Non-pigmented ciliary epithelial cell (primary cell): ENCODE results near the gene NPC1L1.
"Not testable (repeated sequence)": the region's sequence is repeated elsewhere in the genome, so short reads cannot be mapped to it uniquely, and the experiment has no call there.

ENCODE experiments used
- DNase-seq: peaks from one replicate; pipeline ENCODE4 v3.0.0-alpha.2; 2010; ENCODE audit warnings: low read depth

Gene NPC1L1

GRCh38 chr7:44535348-44536064 is 5.6 kb downstream of the NPC1L1 start:
- no peak for DNase-seq

- no peak for DNase-seq
These were observed 6.6 kb downstream of the NPC1L1 start for GRCh38 chr7:44534501-44534900.

GRCh38 chr7:44534087-44534486 is 7.0 kb downstream of the NPC1L1 start:
- DNase-seq, result no peak

GRCh38 chr7:44533301-44534055 is 7.7 kb downstream of the NPC1L1 start:
- no peak for DNase-seq

- DNase-seq, result no peak
These were observed 9.4 kb downstream of the NPC1L1 start for GRCh38 chr7:44531421-44532380.

- no peak for DNase-seq
These were observed 10.1 kb downstream of the NPC1L1 start for GRCh38 chr7:44530990-44531389.

- DNase-seq, result no peak
These were observed 16.2 kb downstream of the NPC1L1 start for GRCh38 chr7:44524811-44525388.

GRCh38 chr7:44522315-44522714 is 18.8 kb downstream of the NPC1L1 start:
- DNase-seq, result no peak

- DNase-seq, result no peak
These were observed 19.6 kb downstream of the NPC1L1 start for GRCh38 chr7:44521347-44522095.

GRCh38 chr7:44520574-44520973 is 20.6 kb downstream of the NPC1L1 start:
- no peak for DNase-seq

- DNase-seq, result no peak
These were observed 21.6 kb downstream of the NPC1L1 start for GRCh38 chr7:44519546-44519945.

- DNase-seq, result no peak
These were observed 22.4 kb downstream of the NPC1L1 start for GRCh38 chr7:44518761-44519160.

GRCh38 chr7:44517175-44517574 is 24.0 kb downstream of the NPC1L1 start:
- DNase-seq, result no peak

- DNase-seq, result no peak
These were observed 25.4 kb downstream of the NPC1L1 start for GRCh38 chr7:44515590-44516268.

- DNase-seq, result no peak
These were observed 28.4 kb downstream of the NPC1L1 start for GRCh38 chr7:44512736-44513135.

GRCh38 chr7:44511863-44512468 is 29.2 kb downstream of the NPC1L1 start:
- DNase-seq, result no peak

GRCh38 chr7:44511236-44511635 is 29.9 kb downstream of the NPC1L1 start:
- no peak for DNase-seq

GRCh38 chr7:44508328-44509030 is 32.7 kb downstream of the NPC1L1 start:
- DNase-seq, result no peak

GRCh38 chr7:44506592-44507288 is 34.4 kb downstream of the NPC1L1 start:
- DNase-seq, result not testable (repeated sequence)
